ENCODE data around the gene PEAK1.

PEAK1 gene, protein sequence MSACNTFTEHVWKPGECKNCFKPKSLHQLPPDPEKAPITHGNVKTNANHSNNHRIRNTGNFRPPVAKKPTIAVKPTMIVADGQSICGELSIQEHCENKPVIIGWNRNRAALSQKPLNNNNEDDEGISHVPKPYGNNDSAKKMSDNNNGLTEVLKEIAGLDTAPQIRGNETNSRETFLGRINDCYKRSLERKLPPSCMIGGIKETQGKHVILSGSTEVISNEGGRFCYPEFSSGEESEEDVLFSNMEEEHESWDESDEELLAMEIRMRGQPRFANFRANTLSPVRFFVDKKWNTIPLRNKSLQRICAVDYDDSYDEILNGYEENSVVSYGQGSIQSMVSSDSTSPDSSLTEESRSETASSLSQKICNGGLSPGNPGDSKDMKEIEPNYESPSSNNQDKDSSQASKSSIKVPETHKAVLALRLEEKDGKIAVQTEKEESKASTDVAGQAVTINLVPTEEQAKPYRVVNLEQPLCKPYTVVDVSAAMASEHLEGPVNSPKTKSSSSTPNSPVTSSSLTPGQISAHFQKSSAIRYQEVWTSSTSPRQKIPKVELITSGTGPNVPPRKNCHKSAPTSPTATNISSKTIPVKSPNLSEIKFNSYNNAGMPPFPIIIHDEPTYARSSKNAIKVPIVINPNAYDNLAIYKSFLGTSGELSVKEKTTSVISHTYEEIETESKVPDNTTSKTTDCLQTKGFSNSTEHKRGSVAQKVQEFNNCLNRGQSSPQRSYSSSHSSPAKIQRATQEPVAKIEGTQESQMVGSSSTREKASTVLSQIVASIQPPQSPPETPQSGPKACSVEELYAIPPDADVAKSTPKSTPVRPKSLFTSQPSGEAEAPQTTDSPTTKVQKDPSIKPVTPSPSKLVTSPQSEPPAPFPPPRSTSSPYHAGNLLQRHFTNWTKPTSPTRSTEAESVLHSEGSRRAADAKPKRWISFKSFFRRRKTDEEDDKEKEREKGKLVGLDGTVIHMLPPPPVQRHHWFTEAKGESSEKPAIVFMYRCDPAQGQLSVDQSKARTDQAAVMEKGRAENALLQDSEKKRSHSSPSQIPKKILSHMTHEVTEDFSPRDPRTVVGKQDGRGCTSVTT (N-terminal part only)

DNA sequence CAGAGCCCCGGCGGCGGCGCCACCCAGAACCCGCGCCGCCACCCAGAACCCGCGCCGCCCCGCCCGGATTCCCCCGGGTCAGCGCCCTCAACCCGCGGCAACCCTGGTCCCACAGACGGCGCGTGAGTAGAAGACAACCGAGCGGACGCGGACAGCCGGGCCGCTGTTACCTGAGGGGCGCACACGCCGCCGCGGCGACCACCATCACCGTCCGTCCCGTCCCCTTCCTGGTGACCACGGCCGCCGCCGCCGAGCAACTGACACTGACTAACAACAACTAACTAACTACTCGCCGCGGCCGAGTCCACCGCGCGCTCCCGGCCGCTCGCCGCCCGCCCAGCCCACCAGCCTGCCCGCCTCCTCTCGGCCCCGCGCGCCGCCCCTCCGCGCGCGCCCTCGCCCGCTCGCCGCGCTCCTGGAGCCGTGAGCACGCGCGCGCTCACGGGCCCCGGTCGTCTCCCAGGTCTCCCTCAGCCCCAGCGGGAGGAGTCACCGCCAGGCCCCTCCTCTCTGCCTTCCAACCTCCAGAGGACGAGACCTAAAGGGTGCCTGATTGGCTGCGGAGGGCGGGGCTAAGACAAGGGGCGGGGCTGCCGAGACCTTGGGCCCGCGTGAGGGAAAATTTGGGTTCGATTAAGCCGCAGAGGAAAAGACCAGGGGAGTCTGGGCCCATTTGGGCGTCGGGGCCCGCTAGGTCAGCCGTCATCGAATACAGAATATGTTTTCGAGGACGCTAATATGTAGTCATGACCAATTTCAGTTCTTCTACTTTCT is at the start of gene PEAK1:
Gene PEAK1 (minus strand): TSS at position 269 of the 774 bp plus-strand sequence. CDS start 238,178 bp downstream, outside the sequence.
- in situ Hi-C loops (cut with HindIII; ENCODE audit: low sequenced_read_pairs) = loop anchor here (5.0 kb wide), 3 partner anchors 67 to 117 kb away; no protein-coding TSS in a partner anchor

DNA sequence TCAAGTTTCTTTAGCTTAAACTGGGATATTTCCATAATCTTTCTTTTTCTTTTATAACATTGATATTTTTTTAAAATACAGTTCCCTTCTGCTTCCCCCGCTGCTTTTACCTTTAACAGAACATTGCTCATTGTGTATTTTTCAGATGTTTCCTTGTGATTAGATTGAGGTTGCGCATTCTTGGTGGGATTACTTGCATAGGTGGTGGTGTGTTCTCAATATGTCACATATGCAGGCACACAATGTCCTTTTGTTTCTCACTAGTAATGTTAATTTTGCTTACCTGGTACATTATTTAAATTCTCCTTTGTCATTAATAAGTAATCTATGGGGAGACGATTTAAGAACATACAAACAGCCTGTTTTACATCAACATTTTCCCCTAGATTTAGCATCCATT is 49.0 kb upstream of the PEAK1 start:
- in situ Hi-C loops (cut with HindIII; ENCODE audit: low sequenced_read_pairs) = no loop called here

DNA sequence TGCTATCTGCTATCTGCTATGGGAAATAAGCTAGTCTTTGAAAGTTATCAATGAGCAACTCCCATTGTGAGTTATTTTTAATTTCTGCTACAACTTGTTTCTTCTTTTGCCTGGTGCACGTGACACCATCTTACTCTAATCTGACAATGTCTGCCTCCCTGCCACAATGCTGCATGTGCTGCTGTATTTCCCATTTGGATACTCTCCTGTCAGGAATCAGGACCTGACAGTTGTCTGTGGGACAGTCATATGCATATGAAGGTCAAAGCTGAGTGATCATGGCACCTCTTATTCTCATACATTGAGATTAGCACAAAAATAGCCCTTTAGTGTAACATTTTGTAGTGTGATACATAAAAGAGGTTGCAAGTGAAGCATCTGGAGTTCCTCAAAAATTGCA is 46.6 kb upstream of the PEAK1 start:
- in situ Hi-C loops (cut with HindIII; ENCODE audit: low sequenced_read_pairs) = no loop called here

DNA sequence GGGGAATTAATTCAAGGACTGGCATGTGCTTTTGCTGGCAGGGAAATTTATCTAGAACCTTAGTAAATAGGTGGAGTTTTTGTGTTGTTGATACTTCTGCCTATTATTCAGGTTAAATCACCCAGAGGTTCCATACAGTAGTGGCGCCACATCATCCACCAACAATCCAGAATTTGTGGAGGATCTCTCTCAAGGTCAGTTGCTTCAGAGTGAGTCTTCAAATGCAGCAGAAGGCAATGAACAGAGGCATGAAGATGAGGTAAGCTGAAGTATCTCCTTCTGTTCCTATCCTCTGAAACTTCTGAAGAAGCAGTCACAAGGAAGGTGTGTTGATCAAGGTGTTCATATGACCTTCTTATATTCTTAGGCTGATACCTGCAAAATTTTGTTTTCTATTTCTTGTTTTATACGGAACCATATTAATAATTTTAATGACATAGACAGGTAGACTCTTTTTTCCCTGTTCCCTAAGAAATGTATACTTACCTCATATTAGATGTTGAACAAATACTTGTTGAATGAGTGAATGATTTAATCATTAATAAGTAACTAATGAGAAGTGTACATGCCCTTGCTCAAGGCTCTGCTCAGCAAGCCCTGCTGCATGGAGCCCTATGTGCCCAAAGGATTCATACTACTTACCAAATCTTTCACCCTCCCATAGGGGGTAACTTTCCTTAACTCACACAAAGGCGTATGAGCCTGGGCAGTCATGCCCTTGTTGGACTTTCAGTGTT is 44.4 kb upstream of the PEAK1 start:
- in situ Hi-C loops (cut with HindIII; ENCODE audit: low sequenced_read_pairs) = no loop called here

DNA sequence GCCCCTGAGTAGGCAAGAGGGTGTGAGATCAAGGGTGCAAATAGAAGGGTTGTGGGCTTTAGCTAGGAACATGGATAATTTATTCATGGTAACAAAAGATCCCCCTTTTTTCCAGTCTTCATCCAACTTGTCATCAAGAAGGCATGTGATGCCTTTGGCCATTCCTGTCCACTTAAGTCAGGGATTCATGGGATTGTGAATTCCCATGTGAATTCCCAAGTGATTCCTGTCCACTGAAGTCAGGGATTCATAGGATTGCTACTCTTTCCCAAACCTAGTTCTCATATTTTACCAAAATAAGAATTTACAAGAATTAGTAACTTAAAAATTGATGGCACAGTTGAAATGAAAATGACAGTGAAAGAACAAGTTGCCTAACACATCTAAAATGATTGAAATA is 41.6 kb upstream of the PEAK1 start:
- in situ Hi-C loops (cut with HindIII; ENCODE audit: low sequenced_read_pairs) = no loop called here

DNA sequence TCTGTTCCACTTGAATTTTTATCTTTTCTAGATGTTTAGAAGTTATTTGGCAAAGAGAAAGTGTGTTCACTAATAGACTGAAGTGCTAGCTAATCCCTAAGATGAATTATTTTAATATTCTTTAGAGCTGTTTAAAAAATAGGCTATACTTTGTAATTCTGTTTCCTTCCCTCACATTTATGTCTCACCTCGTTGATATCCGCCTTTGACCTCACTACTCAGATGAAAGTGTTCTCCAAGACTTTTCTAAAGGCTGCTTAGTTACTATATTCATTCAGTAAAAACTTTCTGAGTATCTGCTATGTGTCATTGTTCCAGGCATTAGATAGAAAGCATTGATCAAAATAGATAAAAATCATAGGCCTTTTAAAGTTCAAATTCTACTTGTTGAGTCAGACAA is 39.1 kb upstream of the PEAK1 start:
- in situ Hi-C loops (cut with HindIII; ENCODE audit: low sequenced_read_pairs) = loop anchor here (5.0 kb wide), 1 partner anchor 38 kb away; no protein-coding TSS in a partner anchor

DNA sequence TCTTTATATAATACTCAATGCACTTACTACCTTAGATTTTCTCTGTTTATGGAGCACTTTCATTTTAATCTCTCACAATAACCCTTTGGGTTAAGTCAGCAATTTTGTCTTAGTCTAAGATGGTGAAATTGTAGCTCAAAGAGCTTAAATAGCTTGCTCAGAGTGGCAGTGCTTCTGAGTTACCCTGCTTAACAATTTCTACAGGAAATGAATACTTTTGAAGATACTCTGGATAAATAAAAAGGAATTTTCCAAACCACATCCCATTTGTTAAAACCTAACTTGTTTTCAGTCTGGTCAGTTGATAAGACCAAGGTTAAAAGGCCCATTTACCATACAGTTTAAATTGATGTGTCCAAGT is 38.0 kb upstream of the PEAK1 start:
- in situ Hi-C loops (cut with HindIII; ENCODE audit: low sequenced_read_pairs) = loop anchor here (5.0 kb wide), 1 partner anchor 39 kb away; no protein-coding TSS in a partner anchor

DNA sequence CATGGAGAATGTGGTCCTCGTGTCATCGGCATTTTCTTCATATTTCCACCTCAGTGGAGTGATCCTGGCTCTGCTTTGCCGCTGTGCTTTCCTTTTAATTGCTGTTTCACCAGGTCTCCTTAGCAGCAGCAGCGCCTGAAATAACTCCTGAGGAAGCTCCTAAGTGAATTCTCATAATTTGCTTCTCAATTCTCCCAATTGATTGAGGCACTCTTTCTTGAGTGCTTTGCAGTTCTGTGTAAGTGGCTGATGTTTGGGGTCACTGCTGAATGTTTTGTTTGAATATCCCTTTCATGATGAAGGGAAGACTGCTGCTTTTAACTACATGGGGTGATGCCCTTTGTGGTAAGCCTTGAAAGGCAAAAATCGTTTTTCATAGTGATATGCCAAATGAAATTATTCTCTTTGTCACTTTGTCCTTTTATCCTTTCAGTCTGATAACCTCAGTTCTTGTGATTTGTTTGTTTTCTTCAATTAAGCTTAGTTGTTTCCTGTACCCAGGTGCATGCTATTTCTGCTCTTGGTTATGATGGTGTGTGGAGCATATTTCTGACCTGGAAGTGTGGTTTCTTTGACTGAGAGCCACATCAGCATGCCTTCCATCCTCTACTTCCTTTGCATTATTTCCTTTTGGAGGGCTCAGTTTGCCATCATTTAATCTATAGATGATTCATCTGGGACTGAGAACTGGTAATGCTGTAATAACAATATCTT is 37.4 kb upstream of the PEAK1 start:
- in situ Hi-C loops (cut with HindIII; ENCODE audit: low sequenced_read_pairs) = loop anchor here (5.0 kb wide), 1 partner anchor 40 kb away; no protein-coding TSS in a partner anchor

DNA sequence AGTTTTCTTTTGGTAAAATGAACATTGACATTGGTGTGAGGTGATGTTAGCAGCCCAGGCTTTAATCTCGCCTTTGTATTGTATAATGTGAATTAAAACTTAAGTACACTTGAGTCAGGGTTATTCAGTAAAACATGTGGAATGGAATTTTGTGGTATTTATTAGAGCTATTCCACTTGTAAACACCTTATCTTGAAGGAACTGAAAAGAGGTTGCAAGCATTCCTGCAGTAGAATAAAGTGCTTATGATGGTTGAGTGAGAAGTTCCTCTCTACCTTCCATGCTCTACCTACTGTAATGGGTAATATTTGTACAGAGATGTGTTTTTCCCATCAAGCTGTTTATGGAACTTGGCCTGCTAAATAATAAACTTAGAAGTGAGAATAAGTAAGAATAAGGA is 36.8 kb upstream of the PEAK1 start:
- in situ Hi-C loops (cut with HindIII; ENCODE audit: low sequenced_read_pairs) = loop anchor here (5.0 kb wide), 1 partner anchor 41 kb away; no protein-coding TSS in a partner anchor

DNA sequence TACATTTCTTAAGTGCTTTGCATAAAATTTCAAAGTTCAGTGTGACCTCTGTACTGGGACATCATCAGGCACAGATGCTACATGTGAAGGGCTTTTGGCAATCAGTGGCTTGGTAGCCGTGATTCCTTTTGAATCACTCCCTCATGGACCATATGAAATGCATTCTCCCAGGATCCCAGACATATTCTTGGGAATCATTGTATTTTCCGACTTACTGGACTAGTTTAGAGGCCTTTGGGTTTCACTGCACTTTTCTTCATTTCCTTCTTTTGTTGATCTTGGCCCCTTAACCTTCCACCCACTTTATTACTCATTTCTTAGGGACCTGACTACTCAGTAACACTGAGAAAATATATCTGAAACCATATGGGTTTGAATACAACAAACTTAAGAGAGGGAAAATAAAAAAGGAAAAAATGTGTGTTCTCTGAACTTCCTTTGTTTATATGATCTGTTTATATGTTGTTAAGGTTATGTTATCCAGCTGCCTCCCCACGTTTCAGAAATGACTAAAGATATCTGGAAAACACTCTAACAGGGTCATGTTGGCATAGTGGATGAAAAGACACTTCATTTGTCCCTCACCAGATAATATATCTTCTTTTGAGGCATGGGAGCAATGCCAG is 35.9 kb upstream of the PEAK1 start:
- in situ Hi-C loops (cut with HindIII; ENCODE audit: low sequenced_read_pairs) = loop anchor here (5.0 kb wide), 1 partner anchor 41 kb away; no protein-coding TSS in a partner anchor

DNA sequence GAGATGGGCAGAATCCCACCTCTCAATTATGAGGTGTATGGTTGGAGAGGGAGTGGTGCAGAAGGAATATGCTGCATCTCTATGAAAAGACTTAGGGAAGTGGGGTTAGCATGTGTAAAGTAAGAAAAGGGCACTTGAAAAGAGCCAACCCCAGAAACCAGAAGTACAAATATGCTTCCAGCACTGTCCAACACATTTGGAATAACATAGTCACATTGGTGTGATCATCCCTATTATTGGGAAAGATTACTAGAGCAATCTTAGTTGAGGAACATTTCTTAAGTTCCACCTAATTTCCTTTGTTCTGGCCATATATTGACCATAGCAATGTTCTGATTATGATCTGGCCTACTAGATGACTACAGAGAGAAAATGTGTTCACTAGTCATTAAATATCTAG is 35.0 kb upstream of the PEAK1 start:
- in situ Hi-C loops (cut with HindIII; ENCODE audit: low sequenced_read_pairs) = loop anchor here (5.0 kb wide), 1 partner anchor 42 kb away; no protein-coding TSS in a partner anchor

DNA sequence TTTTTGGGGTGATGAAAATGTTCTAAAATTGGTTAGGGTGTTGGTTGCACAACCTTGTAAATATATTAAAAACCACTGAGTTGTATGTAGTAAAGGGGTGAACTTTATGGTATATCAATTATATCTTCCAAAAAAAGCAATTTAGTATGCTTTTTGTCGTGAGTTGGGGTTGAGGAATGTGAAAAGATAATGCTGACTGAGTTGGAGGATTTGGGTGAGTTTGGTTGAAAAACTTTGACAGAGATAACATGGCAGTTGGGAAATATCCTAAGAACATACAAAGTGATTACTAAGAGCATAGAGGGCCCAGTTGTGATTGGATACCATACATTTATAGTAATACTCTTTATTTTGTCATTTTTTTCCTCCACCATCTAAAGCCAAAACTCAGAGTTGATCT is 34.4 kb upstream of the PEAK1 start:
- in situ Hi-C loops (cut with HindIII; ENCODE audit: low sequenced_read_pairs) = no loop called here

DNA sequence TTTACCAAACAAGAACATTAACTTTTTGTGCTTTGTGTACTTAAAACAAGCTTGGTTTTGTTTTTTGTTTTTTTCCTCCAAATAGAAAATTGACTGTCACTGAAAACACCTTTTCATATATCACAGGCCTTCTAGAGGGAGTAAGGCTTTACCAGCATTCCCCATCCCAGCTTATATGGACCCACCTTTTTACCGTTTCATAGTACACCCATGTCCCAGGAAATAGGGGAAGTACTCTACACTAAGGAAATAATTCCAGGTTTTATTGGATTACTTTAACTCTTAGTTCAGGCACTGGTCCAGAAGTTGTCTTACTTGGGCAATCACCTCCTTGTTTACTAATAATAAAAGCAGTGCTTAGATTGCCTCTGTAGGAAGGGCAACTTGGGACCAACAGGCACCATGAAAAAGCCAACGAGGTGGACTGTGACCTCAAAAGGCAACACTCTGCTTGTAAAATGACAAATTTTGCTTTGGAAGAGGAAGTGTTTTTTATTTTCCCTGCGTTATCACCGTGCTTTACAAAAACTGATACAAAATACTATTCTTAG is 27.0 kb upstream of the PEAK1 start:
- in situ Hi-C loops (cut with HindIII; ENCODE audit: low sequenced_read_pairs) = loop anchor here (10.0 kb wide), 1 partner anchor 158 kb away; no protein-coding TSS in a partner anchor

DNA sequence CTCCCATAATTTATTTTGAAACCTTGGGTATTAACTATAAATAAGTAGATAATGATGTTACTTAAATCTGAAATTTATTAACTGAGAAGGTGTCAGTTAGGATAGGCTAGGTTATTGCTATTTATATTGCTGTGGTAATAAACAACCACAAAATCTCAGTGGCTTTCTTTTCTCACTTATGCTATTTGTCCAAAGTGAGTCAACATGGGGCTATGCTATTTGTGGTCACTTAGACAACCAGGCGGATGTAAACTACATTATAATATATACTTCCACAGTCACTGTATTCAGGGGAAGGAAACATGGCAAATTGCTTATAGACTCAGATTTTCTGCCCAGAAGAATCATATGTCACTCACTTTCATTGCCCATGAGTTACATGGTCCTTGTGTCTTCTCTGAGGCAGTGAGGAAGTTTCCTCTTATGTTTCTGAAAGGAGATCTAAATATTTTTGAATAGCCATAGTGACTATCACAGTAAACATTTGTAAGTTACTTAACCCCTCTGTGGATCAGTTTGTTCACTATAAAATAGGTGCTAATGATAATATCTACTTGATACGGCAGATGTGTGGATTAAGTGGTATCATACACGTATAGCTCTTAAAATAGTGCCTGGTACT is 20.6 kb upstream of the PEAK1 start:
- in situ Hi-C loops (cut with HindIII; ENCODE audit: low sequenced_read_pairs) = loop anchor here (10.0 kb wide), 1 partner anchor 164 kb away; no protein-coding TSS in a partner anchor

DNA sequence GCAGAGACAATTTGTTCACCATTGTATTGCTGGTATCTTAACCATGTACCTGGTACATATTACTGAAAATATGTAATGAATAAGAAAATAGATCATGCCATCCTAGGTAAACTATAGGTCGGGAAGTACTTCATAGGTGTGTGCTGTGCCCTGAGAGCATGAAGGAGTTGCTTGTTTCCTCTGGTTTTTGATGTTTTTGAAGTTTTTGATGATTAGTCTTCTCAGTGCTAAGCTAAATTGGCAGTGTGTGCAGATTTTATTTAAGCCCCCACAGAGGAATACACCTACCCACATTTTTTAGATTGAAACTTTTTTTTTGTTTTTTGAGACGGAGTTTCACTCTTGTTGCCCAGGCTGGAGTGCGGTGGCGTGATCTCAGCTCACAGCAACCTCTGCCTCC is 17.4 kb upstream of the PEAK1 start:
- in situ Hi-C loops (cut with HindIII; ENCODE audit: low sequenced_read_pairs) = no loop called here

DNA sequence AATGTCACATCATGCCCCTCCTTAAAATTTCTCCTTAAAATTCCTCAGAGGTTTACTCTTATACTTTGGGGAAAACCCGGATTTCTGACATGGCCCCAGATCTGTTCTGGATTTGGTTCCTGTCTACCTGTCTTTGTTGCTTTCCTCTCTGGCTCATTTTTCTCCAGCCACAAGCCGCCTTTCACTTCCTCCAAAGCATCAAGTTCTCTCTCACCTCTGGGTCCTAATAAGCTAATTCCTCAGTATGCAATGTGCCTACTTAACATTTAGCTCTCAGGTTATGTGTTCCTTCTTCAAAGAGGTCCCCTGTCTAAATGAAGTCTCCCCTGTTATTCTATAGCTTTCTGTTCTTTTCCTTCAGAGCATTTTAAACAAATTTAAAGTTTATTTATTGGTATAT is 16.9 kb upstream of the PEAK1 start:
- in situ Hi-C loops (cut with HindIII; ENCODE audit: low sequenced_read_pairs) = no loop called here

DNA sequence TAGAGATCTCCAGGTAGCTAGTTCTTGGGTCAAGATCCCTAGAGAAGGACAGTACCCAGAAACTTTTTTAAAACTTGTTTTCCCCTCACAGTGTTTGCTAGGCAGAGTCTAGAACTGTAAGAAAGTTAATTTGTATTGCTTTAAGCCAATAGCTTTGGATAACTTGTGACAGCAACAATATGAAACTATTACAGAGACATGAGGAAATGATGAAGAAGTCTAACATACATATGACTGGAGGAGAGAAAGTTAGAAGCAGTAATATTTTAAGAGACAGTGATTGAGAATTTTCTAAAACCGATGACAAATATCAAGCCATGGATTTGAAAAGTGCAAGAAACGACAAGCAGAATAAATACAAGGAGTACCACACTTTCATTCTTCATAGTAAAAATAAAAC is 10.7 kb upstream of the PEAK1 start:
- in situ Hi-C loops (cut with HindIII; ENCODE audit: low sequenced_read_pairs) = no loop called here

DNA sequence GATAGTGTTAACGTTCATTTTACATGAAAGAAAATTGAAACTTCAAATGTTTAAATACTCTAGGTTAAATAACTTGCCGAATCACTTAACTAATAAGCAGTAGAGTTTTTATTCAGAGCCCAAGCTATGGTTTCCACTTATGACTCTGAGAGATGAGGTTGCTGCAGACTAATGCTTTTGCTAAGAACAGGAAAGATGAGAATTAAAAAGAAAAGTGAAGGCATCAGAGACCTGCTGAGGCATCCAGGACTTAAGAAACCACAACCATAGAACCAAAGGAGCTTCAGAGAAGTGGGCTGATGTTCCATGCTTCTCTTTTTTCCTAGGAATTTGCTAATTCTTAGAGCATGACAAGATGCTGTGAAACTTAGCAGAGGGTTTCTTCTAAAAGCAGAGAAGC is 10.3 kb upstream of the PEAK1 start:
- in situ Hi-C loops (cut with HindIII; ENCODE audit: low sequenced_read_pairs) = no loop called here

Data from endothelial cell of hepatic sinusoid (primary cell).